ENCODE data around the gene EFHC1.

Gene EFHC1

DNA sequence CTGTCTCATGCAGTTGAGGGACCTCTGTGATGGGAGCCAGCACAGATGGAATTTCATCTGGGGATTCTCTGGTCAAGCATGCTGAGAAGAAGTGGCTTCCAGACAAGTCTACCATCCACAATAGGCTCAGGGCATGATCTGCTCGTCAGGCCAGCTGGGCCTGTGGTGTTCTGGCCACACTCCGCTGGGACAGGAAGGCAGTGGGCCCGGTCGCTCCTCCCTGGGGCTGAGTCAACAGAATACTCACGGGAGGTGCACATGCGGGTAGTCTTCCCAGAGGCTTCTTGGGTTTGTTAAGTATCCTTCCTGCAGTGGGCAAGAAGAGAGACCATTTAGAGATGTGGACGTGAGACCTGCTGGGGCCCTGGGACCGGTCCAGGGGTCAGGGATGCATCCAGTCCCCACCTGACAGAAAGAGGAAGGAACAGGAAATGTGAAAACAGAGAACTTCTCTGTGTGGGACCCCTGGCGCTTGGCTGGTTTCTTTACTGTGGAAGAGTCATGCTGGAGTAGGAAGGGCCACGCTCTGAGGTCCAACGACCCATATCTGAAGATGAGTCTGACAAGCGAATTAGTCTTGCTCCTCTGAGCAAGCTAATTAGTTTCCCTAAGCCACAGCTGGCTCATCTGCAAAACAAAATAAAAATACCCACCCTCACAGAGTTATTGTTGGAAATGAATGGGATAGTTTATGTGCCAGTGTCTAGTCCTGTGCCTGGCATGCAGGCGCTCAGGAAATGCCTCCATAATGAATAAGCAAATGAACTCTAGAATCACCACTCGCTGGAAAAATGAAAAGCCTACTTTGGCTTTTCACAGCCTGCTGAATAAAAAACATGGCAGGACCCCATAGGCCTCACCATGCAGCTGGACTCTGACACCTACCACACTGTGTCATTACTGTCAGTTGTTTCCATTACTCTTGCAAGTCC is 89.4 kb downstream of the EFHC1 start:
- H3K27ac ChIP-seq (ENCODE audit: low read length) = no peak overlapping the region
- DNase-seq (ENCODE audit: low read depth, low spot score) = no peak
- no peaks in the 10 kb centered on the region for H3K27me3 ChIP-seq (ENCODE audit: control insufficient read depth, insufficient read depth, low read length)
- no CpG with 5 or more reads among the region's 14 CpGs for WGBS (ENCODE audit: insufficient coverage, insufficient read length)
- H3K4me1 ChIP-seq (ENCODE audit: control insufficient read depth, insufficient read depth, low read length) = peaks cover 5% of the 10 kb centered on the region; the same call in 1 of the 2 replicates
- H3K4me3 ChIP-seq (ENCODE audit: low read length) = no peak overlapping the region
- no peaks in the 10 kb centered on the region for H3K9me3 ChIP-seq (ENCODE audit: control insufficient read depth, insufficient read depth, low read length)
- H3K36me3 ChIP-seq (ENCODE audit: control insufficient read depth, insufficient read depth, low read length) = peaks cover 18% of the 10 kb centered on the region

DNA sequence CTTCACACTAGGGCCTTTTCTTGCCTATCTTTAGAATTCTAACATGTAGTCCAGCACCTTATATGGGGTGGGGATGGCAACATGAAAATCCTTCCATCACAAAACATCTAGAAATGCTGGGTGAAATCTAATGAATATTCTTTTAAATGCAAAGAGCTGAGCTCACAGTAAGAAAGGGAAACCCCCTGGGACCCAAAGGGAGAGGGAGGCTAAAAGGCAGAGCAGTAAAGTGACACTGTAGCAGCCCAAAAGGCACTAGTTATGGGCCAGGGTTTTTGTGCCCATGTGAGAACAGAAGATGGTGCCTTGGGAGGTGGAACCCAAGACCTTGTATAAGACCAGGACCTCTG is 90.0 kb downstream of the EFHC1 start:
- Histone ChIP-seq H3K27ac (ENCODE audit: low read length) (no peak overlapping the region), H3K4me1 (ENCODE audit: control insufficient read depth, insufficient read depth, low read length) (peaks cover 5% of the 10 kb centered on the region; the same call in 1 of the 2 replicates), H3K4me3 (ENCODE audit: low read length) (no peak overlapping the region), H3K9me3 (ENCODE audit: control insufficient read depth, insufficient read depth, low read length) (no peaks in the 10 kb centered on the region), H3K27me3 (ENCODE audit: control insufficient read depth, insufficient read depth, low read length) (no peaks in the 10 kb centered on the region), H3K36me3 (ENCODE audit: control insufficient read depth, insufficient read depth, low read length) (peaks cover 15% of the 10 kb centered on the region; the same call in 1 of the 2 replicates)
- DNase-seq (ENCODE audit: low read depth, low spot score) = no peak

DNA sequence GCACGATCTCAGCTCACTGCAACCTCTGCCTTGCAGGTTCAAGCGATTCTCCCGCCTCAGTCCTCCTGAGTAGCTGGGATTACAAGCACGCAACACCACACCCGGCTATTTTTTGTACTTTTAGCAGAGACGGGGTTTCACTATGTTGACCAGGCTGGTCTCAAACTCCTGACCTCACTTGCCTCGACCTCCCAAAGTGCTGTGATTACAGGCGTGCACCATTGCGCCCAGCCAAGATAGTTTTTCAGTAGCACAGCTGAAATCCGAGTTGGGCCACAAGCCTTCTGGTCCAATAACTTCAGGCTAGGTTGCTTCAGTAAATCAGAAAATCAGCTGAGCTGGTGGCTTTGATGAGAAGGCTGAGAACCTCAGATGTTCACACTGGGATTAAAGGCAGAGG is 91.0 kb downstream of the EFHC1 start:
- no peak for DNase-seq (ENCODE audit: low read depth, low spot score)
- no CpG with 5 or more reads among the region's 10 CpGs for WGBS (ENCODE audit: insufficient coverage, insufficient read length)
- Histone ChIP-seq H3K27ac (ENCODE audit: low read length) (no peak overlapping the region), H3K36me3 (ENCODE audit: control insufficient read depth, insufficient read depth, low read length) (peaks cover 15% of the 10 kb centered on the region; the same call in 1 of the 2 replicates), H3K27me3 (ENCODE audit: control insufficient read depth, insufficient read depth, low read length) (no peaks in the 10 kb centered on the region), H3K9me3 (ENCODE audit: control insufficient read depth, insufficient read depth, low read length) (no peaks in the 10 kb centered on the region), H3K4me1 (ENCODE audit: control insufficient read depth, insufficient read depth, low read length) (peaks cover 5% of the 10 kb centered on the region; the same call in 1 of the 2 replicates), H3K4me3 (ENCODE audit: low read length) (no peak overlapping the region)

DNA sequence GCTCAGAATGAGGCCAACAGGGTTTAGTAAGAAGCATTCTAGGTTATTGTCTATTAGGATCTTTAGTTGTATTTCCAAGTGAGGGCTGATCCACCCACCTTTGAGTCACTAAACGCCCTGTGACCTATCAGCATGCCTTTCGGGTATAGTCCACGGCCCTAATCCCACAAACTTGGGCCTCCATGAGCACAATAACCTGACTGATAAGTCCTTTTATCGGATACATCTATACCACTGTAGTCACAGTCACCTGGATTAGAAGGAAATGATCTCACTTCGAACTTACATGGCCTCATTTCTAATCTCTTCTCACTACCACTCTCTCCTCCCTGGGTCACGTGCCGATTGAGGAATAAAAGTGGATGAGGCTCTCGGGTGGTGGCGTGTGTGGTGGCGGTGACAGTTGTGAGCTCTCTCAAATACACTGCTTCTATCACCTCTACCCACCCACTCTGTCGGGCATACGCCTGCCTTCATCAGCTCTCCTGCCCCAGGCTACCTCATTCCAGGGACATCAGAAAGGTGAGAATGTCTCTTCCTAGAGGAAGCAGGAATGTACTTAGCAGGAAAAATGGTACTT is 91.5 kb downstream of the EFHC1 start:
- Histone ChIP-seq H3K36me3 (ENCODE audit: control insufficient read depth, insufficient read depth, low read length) (peaks cover 15% of the 10 kb centered on the region; the same call in 1 of the 2 replicates), H3K4me1 (ENCODE audit: control insufficient read depth, insufficient read depth, low read length) (peaks cover 5% of the 10 kb centered on the region; the same call in 1 of the 2 replicates), H3K4me3 (ENCODE audit: low read length) (no peak overlapping the region)

DNA sequence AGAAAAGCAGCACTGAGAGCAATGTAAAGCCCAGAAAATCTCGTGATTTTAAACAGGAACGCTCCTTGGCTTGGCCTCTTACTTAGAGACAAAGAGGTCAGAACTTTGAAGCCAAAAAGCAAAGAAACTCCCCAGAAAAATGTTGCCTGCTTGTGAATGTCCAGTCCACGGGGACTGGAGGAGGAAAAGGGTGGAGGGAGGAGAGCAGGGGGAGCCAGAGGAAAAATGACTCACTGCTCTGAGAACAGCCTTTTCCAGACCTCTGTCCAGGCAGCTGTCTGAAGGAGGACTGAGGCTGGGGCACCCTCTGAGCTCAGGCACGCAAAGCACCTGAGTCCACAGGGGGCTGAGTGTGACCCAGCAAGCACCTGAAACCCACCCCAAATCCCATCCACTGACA is 92.1 kb downstream of the EFHC1 start:
- Histone ChIP-seq H3K4me1 (ENCODE audit: control insufficient read depth, insufficient read depth, low read length) (peaks cover 5% of the 10 kb centered on the region; the same call in 1 of the 2 replicates), H3K36me3 (ENCODE audit: control insufficient read depth, insufficient read depth, low read length) (peaks cover 13% of the 10 kb centered on the region; the same call in 1 of the 2 replicates), H3K27me3 (ENCODE audit: control insufficient read depth, insufficient read depth, low read length) (no peaks in the 10 kb centered on the region), H3K4me3 (ENCODE audit: low read length) (no peak overlapping the region), H3K9me3 (ENCODE audit: control insufficient read depth, insufficient read depth, low read length) (no peaks in the 10 kb centered on the region), H3K27ac (ENCODE audit: low read length) (no peak overlapping the region)
- WGBS (ENCODE audit: insufficient coverage, insufficient read length) = no CpG with 5 or more reads among the region's 4 CpGs
- DNase-seq (ENCODE audit: low read depth, low spot score) = no peak

More for the DNA sequence above, 91.5 kb downstream of the EFHC1 start:
- no peaks in the 10 kb centered on the region for H3K27me3 ChIP-seq (ENCODE audit: control insufficient read depth, insufficient read depth, low read length)
- no CpG with 5 or more reads among the region's 12 CpGs for WGBS (ENCODE audit: insufficient coverage, insufficient read length)
- no peak overlapping the region for H3K27ac ChIP-seq (ENCODE audit: low read length)
- no peak for DNase-seq (ENCODE audit: low read depth, low spot score)
- H3K9me3 ChIP-seq (ENCODE audit: control insufficient read depth, insufficient read depth, low read length) = no peaks in the 10 kb centered on the region

DNA sequence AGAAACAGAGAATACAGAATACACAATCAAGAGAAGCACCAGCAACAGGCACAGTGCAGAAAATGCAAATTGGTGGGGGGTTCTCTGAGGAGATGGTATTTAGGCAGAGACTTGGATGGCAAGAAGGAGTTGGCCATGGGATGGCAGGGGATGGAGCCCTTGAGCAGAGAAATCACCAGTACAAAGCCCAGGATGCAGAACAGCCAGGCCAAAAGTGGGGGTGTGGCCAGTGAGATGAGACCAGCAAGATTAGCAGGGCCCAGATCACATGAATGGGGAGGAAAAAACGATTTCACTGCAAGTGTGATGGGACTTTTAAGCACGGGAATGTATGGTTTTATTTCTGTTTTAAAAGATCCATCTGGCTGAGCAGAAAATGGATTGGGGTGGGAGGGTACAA is 93.3 kb downstream of the EFHC1 start:
- no CpG with 5 or more reads among the region's 2 CpGs for WGBS (ENCODE audit: insufficient coverage, insufficient read length)
- Histone ChIP-seq H3K36me3 (ENCODE audit: control insufficient read depth, insufficient read depth, low read length) (peaks cover 8% of the 10 kb centered on the region; the same call in 1 of the 2 replicates), H3K4me1 (ENCODE audit: control insufficient read depth, insufficient read depth, low read length) (peaks cover 5% of the 10 kb centered on the region; the same call in 1 of the 2 replicates)

DNA sequence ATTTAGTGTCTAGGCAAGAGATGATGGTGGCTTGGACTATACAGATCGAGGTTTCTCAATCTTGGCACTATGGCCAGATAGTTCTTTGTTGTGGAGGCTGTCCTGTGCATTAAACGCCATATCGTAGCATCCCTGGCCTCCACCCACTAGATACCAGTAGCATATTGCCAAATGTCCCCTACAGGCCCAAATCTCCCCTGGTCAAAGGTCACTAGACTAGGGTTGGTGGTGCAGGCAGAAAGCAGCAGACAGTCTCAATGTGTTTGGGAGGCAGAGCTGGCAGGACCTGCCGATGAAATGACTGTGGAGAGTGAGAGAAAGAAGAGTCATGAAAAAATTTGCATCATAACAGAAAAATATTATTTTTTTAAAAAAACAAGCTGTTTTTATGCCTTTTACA is 93.8 kb downstream of the EFHC1 start:
- Histone ChIP-seq H3K27me3 (ENCODE audit: control insufficient read depth, insufficient read depth, low read length) (no peaks in the 10 kb centered on the region), H3K36me3 (ENCODE audit: control insufficient read depth, insufficient read depth, low read length) (peaks cover 8% of the 10 kb centered on the region; the same call in 1 of the 2 replicates), H3K9me3 (ENCODE audit: control insufficient read depth, insufficient read depth, low read length) (no peaks in the 10 kb centered on the region), H3K4me1 (ENCODE audit: control insufficient read depth, insufficient read depth, low read length) (peaks cover 5% of the 10 kb centered on the region; the same call in 1 of the 2 replicates), H3K27ac (ENCODE audit: low read length) (no peak overlapping the region), H3K4me3 (ENCODE audit: low read length) (no peak overlapping the region)
- no CpG with 5 or more reads among the region's 4 CpGs for WGBS (ENCODE audit: insufficient coverage, insufficient read length)
- DNase-seq (ENCODE audit: low read depth, low spot score) = no peak

More for the DNA sequence above, 93.3 kb downstream of the EFHC1 start:
- Histone ChIP-seq H3K9me3 (ENCODE audit: control insufficient read depth, insufficient read depth, low read length) (no peaks in the 10 kb centered on the region), H3K4me3 (ENCODE audit: low read length) (no peak overlapping the region), H3K27ac (ENCODE audit: low read length) (no peak overlapping the region), H3K27me3 (ENCODE audit: control insufficient read depth, insufficient read depth, low read length) (no peaks in the 10 kb centered on the region)
- DNase-seq (ENCODE audit: low read depth, low spot score) = no peak

DNA sequence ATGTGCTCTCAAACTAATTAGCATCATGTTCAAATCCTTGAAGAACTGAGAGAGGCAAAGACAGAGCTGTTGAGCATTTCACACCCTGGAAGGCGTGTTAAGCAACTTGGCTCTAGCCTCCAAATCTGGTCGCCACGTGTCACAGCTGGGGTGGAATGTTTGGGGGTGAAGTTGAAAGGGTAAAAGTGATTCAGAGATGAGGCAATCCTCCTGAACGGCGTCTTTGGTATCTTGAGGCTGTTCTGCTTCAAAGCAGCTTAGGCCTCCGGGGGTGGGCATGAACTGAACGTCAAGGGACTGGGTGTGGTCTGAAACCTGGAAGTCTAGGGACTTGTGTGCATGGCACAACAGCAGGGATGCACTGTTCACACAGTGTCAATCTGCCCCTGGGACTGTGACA is 94.4 kb downstream of the EFHC1 start:
- Histone ChIP-seq H3K27me3 (ENCODE audit: control insufficient read depth, insufficient read depth, low read length) (no peaks in the 10 kb centered on the region), H3K9me3 (ENCODE audit: control insufficient read depth, insufficient read depth, low read length) (no peaks in the 10 kb centered on the region), H3K4me1 (ENCODE audit: control insufficient read depth, insufficient read depth, low read length) (peaks cover 5% of the 10 kb centered on the region; the same call in 1 of the 2 replicates), H3K4me3 (ENCODE audit: low read length) (no peak overlapping the region), H3K27ac (ENCODE audit: low read length) (no peak overlapping the region), H3K36me3 (ENCODE audit: control insufficient read depth, insufficient read depth, low read length) (0 out of 2 replicates have a peak, but pooled peaks cover 4% of the 10 kb centered on the region)
- no CpG with 5 or more reads among the region's 7 CpGs for WGBS (ENCODE audit: insufficient coverage, insufficient read length)
- DNase-seq (ENCODE audit: low read depth, low spot score) = no peak

DNA sequence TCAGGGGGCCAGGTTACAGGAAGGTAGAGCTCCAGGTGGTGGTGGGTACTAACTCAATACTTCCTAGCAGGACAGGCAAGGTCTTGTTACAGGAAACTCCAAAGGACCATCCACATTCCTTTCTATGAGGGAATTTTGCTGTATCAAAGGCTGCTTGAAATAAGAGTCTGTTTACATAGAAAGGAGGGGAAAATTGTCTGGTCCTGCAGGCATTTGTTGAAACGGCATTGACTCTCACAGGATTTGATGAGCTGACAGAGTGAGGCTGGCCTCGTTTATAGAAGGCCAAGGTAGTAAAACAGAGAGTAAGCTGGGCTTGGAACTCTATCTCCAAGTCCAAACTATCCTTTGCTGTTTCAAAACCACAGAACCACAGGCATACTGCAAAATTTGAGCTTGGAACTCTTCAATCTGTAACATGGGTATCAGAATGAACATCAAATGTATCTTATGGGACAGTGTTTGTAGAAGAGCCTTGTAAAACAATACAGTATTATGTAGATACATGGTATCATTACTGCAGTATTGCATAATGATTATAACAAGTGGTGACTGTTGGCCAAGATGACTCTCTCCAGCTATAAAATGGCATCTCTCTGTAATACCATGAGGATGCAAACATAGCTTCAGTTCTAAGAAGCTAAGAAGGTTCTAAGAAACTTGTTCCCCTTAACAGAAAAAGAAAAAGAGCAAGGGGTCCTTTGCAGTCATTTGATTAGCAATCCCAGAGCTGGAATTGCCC is 95.2 kb downstream of the EFHC1 start:
- Histone ChIP-seq H3K27ac (ENCODE audit: low read length) (no peak overlapping the region), H3K4me1 (ENCODE audit: control insufficient read depth, insufficient read depth, low read length) (no peaks in the 10 kb centered on the region; the same call in 1 of the 2 replicates), H3K4me3 (ENCODE audit: low read length) (no peak overlapping the region), H3K36me3 (ENCODE audit: control insufficient read depth, insufficient read depth, low read length) (0 out of 2 replicates have a peak, but pooled peaks cover 4% of the 10 kb centered on the region), H3K9me3 (ENCODE audit: control insufficient read depth, insufficient read depth, low read length) (no peaks in the 10 kb centered on the region), H3K27me3 (ENCODE audit: control insufficient read depth, insufficient read depth, low read length) (no peaks in the 10 kb centered on the region)
- no CpG with 5 or more reads among the region's 2 CpGs for WGBS (ENCODE audit: insufficient coverage, insufficient read length)
- DNase-seq (ENCODE audit: low read depth, low spot score) = no peak

DNA sequence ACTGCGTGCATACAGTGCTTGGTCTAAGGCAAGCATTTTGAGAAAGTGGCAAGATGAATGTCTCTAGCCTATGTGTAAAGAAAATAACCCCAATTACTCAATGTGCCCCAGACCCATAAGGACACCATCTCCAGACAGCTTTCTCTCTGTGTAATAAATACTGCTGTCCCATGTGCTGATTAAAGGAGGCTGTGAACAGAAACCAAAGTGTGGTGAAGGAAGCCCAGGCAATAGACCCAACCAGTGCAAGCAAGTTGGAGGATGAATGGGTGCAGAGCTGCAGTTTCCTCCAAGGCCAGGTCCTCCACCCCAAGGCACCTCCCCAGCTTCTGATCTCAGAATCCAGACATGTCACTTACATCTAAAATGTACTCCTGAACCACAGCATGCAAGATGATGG is 96.1 kb downstream of the EFHC1 start:
- Histone ChIP-seq H3K4me1 (ENCODE audit: control insufficient read depth, insufficient read depth, low read length) (no peaks in the 10 kb centered on the region; the same call in 1 of the 2 replicates), H3K9me3 (ENCODE audit: control insufficient read depth, insufficient read depth, low read length) (no peaks in the 10 kb centered on the region), H3K27ac (ENCODE audit: low read length) (no peak overlapping the region), H3K27me3 (ENCODE audit: control insufficient read depth, insufficient read depth, low read length) (no peaks in the 10 kb centered on the region), H3K36me3 (ENCODE audit: control insufficient read depth, insufficient read depth, low read length) (0 out of 2 replicates have a peak, but pooled peaks cover 4% of the 10 kb centered on the region), H3K4me3 (ENCODE audit: low read length) (no peak overlapping the region)
- DNase-seq (ENCODE audit: low read depth, low spot score) = no peak
- WGBS (ENCODE audit: insufficient coverage, insufficient read length) = no CpG with 5 or more reads among the region's 1 CpG
